CD4-positive, alpha-beta T cell (primary cell): ENCODE measurements around the gene TEAD3. TPM values are rescaled to one million over a fixed set of nuclear protein-coding genes. Genes with fewer than 3 reads are reported as not detected.

Experiments
- ATAC-seq: fragments of 200-7000 bp; cut with Tn5 transposase; one replicate; pipeline ENCODE4 v1.10.0; 2022; ENCODE audit warnings: mild to moderate bottlenecking; ENCODE audit not compliant: poor library complexity
- CTCF ChIA-PET: fragments of 350-600 bp; sonication (Branson Sonifier 250); formaldehyde crosslinking; loops from one replicate; lab custom pipeline; 2021; ENCODE audit warnings: antibody characterized with exemption, inconsistent platforms; lab: Charles Lee
- POLR2A ChIA-PET: fragments of 350-600 bp; sonication (Branson Sonifier 250); formaldehyde crosslinking; loops from one replicate; lab custom pipeline; 2021; ENCODE audit warnings: antibody characterized with exemption, inconsistent platforms; lab: Charles Lee
- DNase-seq, 14 experiments: peaks; one replicate each; pipeline ENCODE4 v3.0.0-alpha.2; 2013 to 2020; ENCODE audit warnings: mixed read lengths in 2 of 14
- H3K27ac ChIP-seq, 2 donors: one replicate each; pipeline versions ENCODE4 v1.5.1 to v1.7.0; 2013; ENCODE audit warnings: low read length in 2 of 2, low read depth in 1 of 2, mild to moderate bottlenecking in 1 of 2
- H3K27me3 ChIP-seq, 2 experiments: 1 replicate in 1 of 2; 2 replicates in 1 of 2; pipeline versions ENCODE4 v1.6.1 to v1.7.0; 2013; ENCODE audit warnings: low read length in 2 of 2, control low read depth in 1 of 2, mild to moderate bottlenecking in 1 of 2, moderate library complexity in 1 of 2; ENCODE audit not compliant: insufficient read depth in 2 of 2, control insufficient read depth in 1 of 2
- H3K36me3 ChIP-seq: one replicate; pipeline ENCODE4 v1.6.1; 2013; ENCODE audit warnings: low read length, control low read depth; ENCODE audit not compliant: insufficient read depth
- H3K4me1 ChIP-seq: one replicate; pipeline ENCODE4 v1.6.1; 2013; ENCODE audit warnings: low read length, control low read depth; ENCODE audit not compliant: insufficient read depth
- H3K4me3 ChIP-seq: one replicate; pipeline ENCODE4 v1.5.1; 2013; ENCODE audit warnings: mild to moderate bottlenecking, low read length, moderate library complexity
- H3K9me3 ChIP-seq, 2 experiments: 1 replicate in 1 of 2; 2 replicates in 1 of 2; pipeline versions ENCODE4 v1.6.1 to v1.7.0; 2013; ENCODE audit warnings: low read length in 2 of 2, mild to moderate bottlenecking in 2 of 2, control low read depth in 1 of 2, moderate library complexity in 1 of 2; ENCODE audit not compliant: control insufficient read depth in 1 of 2, insufficient read depth in 1 of 2
- H3K27ac Mint-ChIP-seq: one replicate; pipeline ENCODE4 v1.8.0; 2020; ENCODE audit warnings: mixed read lengths
- H3K27me3 Mint-ChIP-seq: one replicate; pipeline ENCODE4 v1.8.0; 2021; ENCODE audit warnings: mixed read lengths
- H3K36me3 Mint-ChIP-seq: one replicate; pipeline ENCODE4 v1.8.0; 2021; ENCODE audit warnings: low read depth, mixed read lengths
- H3K4me1 Mint-ChIP-seq: one replicate; pipeline ENCODE4 v1.8.0; 2021; ENCODE audit warnings: low read depth, mixed read lengths
- H3K4me3 Mint-ChIP-seq: one replicate; pipeline ENCODE4 v1.8.0; 2020; ENCODE audit warnings: mild to moderate bottlenecking, mixed read lengths
- H3K9me3 Mint-ChIP-seq: one replicate; pipeline ENCODE4 v1.8.0; 2020; ENCODE audit warnings: mixed read lengths
- CTCF ChIP-seq: fragments of 200-600 bp; IDR thresholded peaks from one replicate; pipeline ENCODE4 v1.8.0; 2022; ENCODE audit warnings: antibody characterized with exemption, mild to moderate bottlenecking
- intact Hi-C, 2 experiments: fragments of 100-400 bp; cut with DNase I in 1 of 2; cut with micrococcal nuclease in 1 of 2; formaldehyde crosslinking; loops; one replicate each; pipeline versions ENCODE4 v1.15.1 to v1.9.0; 2023 to 2025; cut with DNase I, micrococcal nuclease
- total RNA-seq, 174 experiments: library from RNA in 2 of 174; stranded (reverse) in 2 of 174; gene quantifications; one replicate each; pipeline ENCODE4 v1.2.3 and lab custom pipeline; 2021 to 2026

Gene TEAD3
- total RNA-seq, 2 experiments from 2014 or later: 0.11 TPM; not detected in 1

GRCh38 chr6:35501784-35502183, 4.9 kb upstream of the TEAD3 start:
- Mint-ChIP-seq H3K27me3 (peaks cover 30% of the 10 kb centered on the region), H3K9me3 (no peaks in the 10 kb centered on the region), H3K4me1 (peaks cover 10% of the 10 kb centered on the region), H3K4me3 (no peak overlapping the region), H3K27ac (no peak overlapping the region), H3K36me3 (no peaks in the 10 kb centered on the region)
- ATAC-seq (no peak), DNase-seq (no peak)
- peaks cover 0 to 7% of the 10 kb centered on the region in 2 experiments for H3K9me3 ChIP-seq
- no peaks in the 10 kb centered on the region for H3K36me3 ChIP-seq
- H3K4me3 ChIP-seq: no peak overlapping the region
- CTCF ChIA-PET: no interaction called here
- TF ChIP-seq CTCF: no peak
- intact Hi-C loops: no loop called here
- no peak overlapping the region for H3K27ac ChIP-seq
- POLR2A ChIA-PET: no interaction called here
- H3K4me1 ChIP-seq: peaks cover 18% of the 10 kb centered on the region
- H3K27me3 ChIP-seq: peaks cover 7 to 26% of the 10 kb centered on the region in 2 experiments

- peaks cover 30% of the 10 kb centered on the region for H3K27me3 Mint-ChIP-seq
- POLR2A ChIA-PET: no interaction called here
- H3K27ac Mint-ChIP-seq: no peak overlapping the region
- ATAC-seq: no peak
- H3K9me3 Mint-ChIP-seq: no peaks in the 10 kb centered on the region
- no peak for DNase-seq
- H3K4me3 ChIP-seq: no peak overlapping the region
- CTCF ChIA-PET: no interaction called here
- H3K4me1 ChIP-seq: peaks cover 18% of the 10 kb centered on the region
- H3K36me3 ChIP-seq: no peaks in the 10 kb centered on the region
- H3K4me3 Mint-ChIP-seq: no peak overlapping the region
- H3K27me3 ChIP-seq: peaks cover 7 to 26% of the 10 kb centered on the region in 2 experiments
- no peaks in the 10 kb centered on the region for H3K36me3 Mint-ChIP-seq
- intact Hi-C loops: no loop called here
- TF ChIP-seq CTCF: no peak
- H3K27ac ChIP-seq: no peak overlapping the region
- peaks cover 10% of the 10 kb centered on the region for H3K4me1 Mint-ChIP-seq
- H3K9me3 ChIP-seq: peaks cover 0 to 7% of the 10 kb centered on the region in 2 experiments
These were observed 3.9 kb upstream of the TEAD3 start for GRCh38 chr6:35500782-35501181.

- POLR2A ChIA-PET: no interaction called here
- H3K4me3 Mint-ChIP-seq: no peak overlapping the region
- no peak overlapping the region for H3K27ac Mint-ChIP-seq
- H3K4me3 ChIP-seq: no peak overlapping the region
- peaks cover 22% of the 10 kb centered on the region for H3K4me1 ChIP-seq
- H3K9me3 ChIP-seq: peaks cover 0 to 7% of the 10 kb centered on the region in 2 experiments
- no peaks in the 10 kb centered on the region for H3K36me3 ChIP-seq
- CTCF ChIA-PET: no interaction called here
- H3K36me3 Mint-ChIP-seq: no peaks in the 10 kb centered on the region
- intact Hi-C loops: no loop called here
- H3K9me3 Mint-ChIP-seq: no peaks in the 10 kb centered on the region
- H3K27me3 Mint-ChIP-seq: peaks cover 30% of the 10 kb centered on the region
- peaks cover 14% of the 10 kb centered on the region for H3K4me1 Mint-ChIP-seq
- no peak for DNase-seq
- TF ChIP-seq CTCF: no peak
- ATAC-seq: no peak
- peaks cover 7 to 26% of the 10 kb centered on the region in 2 experiments for H3K27me3 ChIP-seq
- no peak overlapping the region for H3K27ac ChIP-seq
These were observed 2.5 kb upstream of the TEAD3 start for GRCh38 chr6:35499372-35499771.
